GM23338 (cell line): Measurements from ENCODE around the gene CACNA2D2. TPM values are rescaled to one million over a fixed set of nuclear protein-coding genes. Genes with fewer than 3 reads are reported as not detected.

ENCODE experiments used
- ATAC-seq: fragments of 200-7000 bp; cut with Tn5 transposase; 3 replicates; pipeline ENCODE4 v1.9.1; 2020
- DNase-seq: peaks from one replicate; pipeline ENCODE4 v3.0.0-alpha.2; 2015; ENCODE audit warnings: low spot score
- H2AFZ ChIP-seq: fragments of 200-600 bp; sonication (generic); 2 replicates; pipeline ENCODE4 v1.8.0; 2016; ENCODE audit warnings: antibody characterized with exemption, mild to moderate bottlenecking, moderate library complexity
- H3F3A ChIP-seq: fragments of 200-600 bp; sonication (generic); replicated peaks from 2 replicates; pipeline ENCODE4 v1.8.0; 2017; ENCODE audit warnings: antibody characterized with exemption, mixed run types, low read depth
- H3K27ac ChIP-seq: fragments of 200-600 bp; sonication (generic); 2 replicates; pipeline ENCODE4 v1.6.1; 2016; ENCODE audit warnings: low read depth
- H3K27me3 ChIP-seq: fragments of 200-600 bp; sonication (generic); 2 replicates; pipeline ENCODE4 v1.8.0; 2016; ENCODE audit warnings: mild to moderate bottlenecking, mixed run types, moderate library complexity; ENCODE audit not compliant: insufficient read depth
- H3K36me3 ChIP-seq: fragments of 200-600 bp; sonication (generic); 2 replicates; pipeline ENCODE4 v1.8.0; 2016; ENCODE audit warnings: mild to moderate bottlenecking; ENCODE audit not compliant: insufficient read depth
- H3K4me1 ChIP-seq: fragments of 200-600 bp; sonication (generic); 2 replicates; pipeline ENCODE4 v1.8.0; 2016; ENCODE audit warnings: mild to moderate bottlenecking, moderate library complexity; ENCODE audit not compliant: insufficient read depth
- H3K4me2 ChIP-seq: fragments of 200-600 bp; sonication (generic); 2 replicates; pipeline ENCODE4 v1.7.1; 2017; ENCODE audit warnings: mixed run types
- H3K4me3 ChIP-seq: fragments of 200-600 bp; sonication (generic); 2 replicates; pipeline ENCODE4 v1.6.1; 2016; ENCODE audit warnings: mixed run types
- H3K79me2 ChIP-seq: fragments of 200-600 bp; sonication (generic); replicated peaks from 2 replicates; pipeline ENCODE4 v1.8.0; 2017; ENCODE audit warnings: mild to moderate bottlenecking; ENCODE audit not compliant: insufficient read depth
- H3K9me2 ChIP-seq: fragments of 200-600 bp; sonication (generic); 2 replicates; pipeline ENCODE4 v1.8.0; 2017; ENCODE audit not compliant: insufficient read depth
- H4K20me1 ChIP-seq: fragments of 200-600 bp; sonication (generic); replicated peaks from 2 replicates; pipeline ENCODE4 v1.8.0; 2017; ENCODE audit warnings: mild to moderate bottlenecking; ENCODE audit not compliant: insufficient read depth
- H3K27ac Mint-ChIP-seq: 2 replicates; pipeline ENCODE4 v1.8.0; 2020; ENCODE audit warnings: inconsistent platforms, mild to moderate bottlenecking, moderate library complexity, mixed read lengths
- H3K27me3 Mint-ChIP-seq: 3 replicates; pipeline ENCODE4 v1.8.0; 2022; ENCODE audit warnings: low read depth, mild to moderate bottlenecking, moderate library complexity, mixed read lengths, inconsistent platforms; ENCODE audit not compliant: insufficient read depth, poor library complexity
- H3K36me3 Mint-ChIP-seq: 3 replicates; pipeline ENCODE4 v1.8.0; 2021; ENCODE audit warnings: low read depth, mild to moderate bottlenecking, inconsistent platforms, moderate library complexity, mixed read lengths
- H3K4me1 Mint-ChIP-seq: 3 replicates; pipeline ENCODE4 v1.8.0; 2020; ENCODE audit warnings: mild to moderate bottlenecking, inconsistent platforms, mixed read lengths
- H3K4me3 Mint-ChIP-seq: 3 replicates; pipeline ENCODE4 v1.8.0; 2021; ENCODE audit warnings: moderate library complexity, mild to moderate bottlenecking, inconsistent platforms, mixed read lengths
- H3K9me3 Mint-ChIP-seq: 3 replicates; pipeline ENCODE4 v1.8.0; 2020; ENCODE audit warnings: moderate library complexity, mild to moderate bottlenecking, inconsistent platforms, mixed read lengths
- EZH2phosphoT487 ChIP-seq: fragments of 200-600 bp; sonication (generic); IDR thresholded peaks from one replicate; pipeline ENCODE4 v1.8.1; 2018; ENCODE audit warnings: antibody characterized with exemption; ENCODE audit not compliant: unreplicated experiment
- JUNB ChIP-seq: IDR thresholded peaks from one replicate; pipeline ENCODE4 v1.6.1; 2016; ENCODE audit warnings: antibody characterized with exemption; ENCODE audit not compliant: unreplicated experiment
- STAT1 ChIP-seq: IDR thresholded peaks from one replicate; pipeline ENCODE4 v1.6.1; 2016; ENCODE audit warnings: antibody characterized with exemption; ENCODE audit not compliant: unreplicated experiment
- ZNF114 ChIP-seq: fragments of 250-450 bp; sonication (Bioruptor Pico); IDR thresholded peaks from 2 replicates; pipeline ENCODE4 v1.5.0; 2020; ENCODE audit warnings: mild to moderate bottlenecking, moderate library complexity
- polyA plus RNA-seq: library from polyadenylated mRNA; unstranded; fragments of >200 nt; fragmentation: Nextera tagmentation; extraction: Ambion mirVana; gene quantifications from 2 replicates; pipeline ENCODE4 v1.2.1, GENCODE V29; 2016
- total RNA-seq: library from RNA; depleted of rRNA; stranded (reverse); fragments of >200 nt; shearing (Covaris generic); gene quantifications from 2 replicates; pipeline ENCODE4 v1.2.3, GENCODE V29; 2014
- TF ChIP-seq, protein P1 (sequence below), 2 experiments: fragments of 200-600 bp in 1 of 2; sonication (generic) in 1 of 2; conservative IDR thresholded peaks; 2 replicates each; pipeline versions ENCODE4 v1.5.1 to v1.6.1; 2016 to 2017; ENCODE audit warnings: antibody characterized with exemption in 2 of 2, low read depth in 2 of 2, mild to moderate bottlenecking in 2 of 2, moderate library complexity in 1 of 2
- TF ChIP-seq, protein P2 (sequence below): IDR thresholded peaks from one replicate; pipeline ENCODE4 v1.6.1; 2018; ENCODE audit warnings: antibody characterized with exemption; ENCODE audit not compliant: unreplicated experiment
- TF ChIP-seq, protein P3 (sequence below): IDR thresholded peaks from 2 replicates; pipeline ENCODE4 v1.6.1; 2016; ENCODE audit warnings: antibody characterized with exemption
- TF ChIP-seq, protein P4 (sequence below): fragments of 250-450 bp; sonication (Bioruptor Pico); IDR thresholded peaks from 2 replicates; pipeline ENCODE4 v1.5.0; 2020; ENCODE audit warnings: mild to moderate bottlenecking, moderate library complexity

The CACNA2D2 gene
- total and polyA plus RNA-seq, 2 experiments from 2014 or later, result 4.7 to 11.4 TPM

DNA sequence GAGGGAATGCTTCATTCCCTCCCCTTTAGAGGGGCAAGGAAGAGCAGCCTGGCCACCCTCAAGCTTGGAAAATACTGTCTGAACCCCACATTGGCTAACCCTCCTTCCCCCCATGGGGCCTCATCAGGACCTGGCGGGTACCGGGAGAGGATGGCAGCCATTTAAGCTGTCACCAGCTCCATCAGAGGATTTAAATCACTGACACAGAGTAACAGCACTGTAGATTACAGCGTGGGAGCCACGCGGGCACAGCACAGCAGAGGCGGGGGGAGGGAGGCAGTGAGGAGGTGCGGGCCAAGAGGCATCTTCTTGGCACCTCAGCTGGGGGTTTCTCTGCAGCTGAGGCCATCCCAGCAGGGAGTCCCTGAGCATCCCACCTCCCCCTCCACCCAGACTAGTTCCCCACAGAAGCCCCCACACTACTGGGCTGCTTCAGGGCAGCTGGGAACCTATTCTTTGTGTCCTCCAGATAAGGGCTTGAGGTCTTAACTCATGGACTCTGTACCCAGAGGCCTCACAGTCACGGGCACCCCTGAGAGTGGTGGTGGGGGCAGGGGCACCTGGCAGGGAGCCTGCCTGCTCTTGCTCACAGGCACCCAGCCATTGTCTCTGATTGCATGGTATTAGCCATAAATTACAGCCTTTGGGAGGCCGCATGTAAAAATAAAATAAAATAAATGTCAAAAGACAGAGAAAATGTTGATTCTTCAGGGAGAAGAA lies 21.9 kb upstream of the CACNA2D2 start (continued):
- TF ChIP-seq, protein P1, sequence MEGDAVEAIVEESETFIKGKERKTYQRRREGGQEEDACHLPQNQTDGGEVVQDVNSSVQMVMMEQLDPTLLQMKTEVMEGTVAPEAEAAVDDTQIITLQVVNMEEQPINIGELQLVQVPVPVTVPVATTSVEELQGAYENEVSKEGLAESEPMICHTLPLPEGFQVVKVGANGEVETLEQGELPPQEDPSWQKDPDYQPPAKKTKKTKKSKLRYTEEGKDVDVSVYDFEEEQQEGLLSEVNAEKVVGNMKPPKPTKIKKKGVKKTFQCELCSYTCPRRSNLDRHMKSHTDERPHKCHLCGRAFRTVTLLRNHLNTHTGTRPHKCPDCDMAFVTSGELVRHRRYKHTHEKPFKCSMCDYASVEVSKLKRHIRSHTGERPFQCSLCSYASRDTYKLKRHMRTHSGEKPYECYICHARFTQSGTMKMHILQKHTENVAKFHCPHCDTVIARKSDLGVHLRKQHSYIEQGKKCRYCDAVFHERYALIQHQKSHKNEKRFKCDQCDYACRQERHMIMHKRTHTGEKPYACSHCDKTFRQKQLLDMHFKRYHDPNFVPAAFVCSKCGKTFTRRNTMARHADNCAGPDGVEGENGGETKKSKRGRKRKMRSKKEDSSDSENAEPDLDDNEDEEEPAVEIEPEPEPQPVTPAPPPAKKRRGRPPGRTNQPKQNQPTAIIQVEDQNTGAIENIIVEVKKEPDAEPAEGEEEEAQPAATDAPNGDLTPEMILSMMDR (conservative IDR thresholded peaks at IDR 0.05; ENCODE audit: low read depth in 2 of 2), result no peak
- TF ChIP-seq, protein P2, sequence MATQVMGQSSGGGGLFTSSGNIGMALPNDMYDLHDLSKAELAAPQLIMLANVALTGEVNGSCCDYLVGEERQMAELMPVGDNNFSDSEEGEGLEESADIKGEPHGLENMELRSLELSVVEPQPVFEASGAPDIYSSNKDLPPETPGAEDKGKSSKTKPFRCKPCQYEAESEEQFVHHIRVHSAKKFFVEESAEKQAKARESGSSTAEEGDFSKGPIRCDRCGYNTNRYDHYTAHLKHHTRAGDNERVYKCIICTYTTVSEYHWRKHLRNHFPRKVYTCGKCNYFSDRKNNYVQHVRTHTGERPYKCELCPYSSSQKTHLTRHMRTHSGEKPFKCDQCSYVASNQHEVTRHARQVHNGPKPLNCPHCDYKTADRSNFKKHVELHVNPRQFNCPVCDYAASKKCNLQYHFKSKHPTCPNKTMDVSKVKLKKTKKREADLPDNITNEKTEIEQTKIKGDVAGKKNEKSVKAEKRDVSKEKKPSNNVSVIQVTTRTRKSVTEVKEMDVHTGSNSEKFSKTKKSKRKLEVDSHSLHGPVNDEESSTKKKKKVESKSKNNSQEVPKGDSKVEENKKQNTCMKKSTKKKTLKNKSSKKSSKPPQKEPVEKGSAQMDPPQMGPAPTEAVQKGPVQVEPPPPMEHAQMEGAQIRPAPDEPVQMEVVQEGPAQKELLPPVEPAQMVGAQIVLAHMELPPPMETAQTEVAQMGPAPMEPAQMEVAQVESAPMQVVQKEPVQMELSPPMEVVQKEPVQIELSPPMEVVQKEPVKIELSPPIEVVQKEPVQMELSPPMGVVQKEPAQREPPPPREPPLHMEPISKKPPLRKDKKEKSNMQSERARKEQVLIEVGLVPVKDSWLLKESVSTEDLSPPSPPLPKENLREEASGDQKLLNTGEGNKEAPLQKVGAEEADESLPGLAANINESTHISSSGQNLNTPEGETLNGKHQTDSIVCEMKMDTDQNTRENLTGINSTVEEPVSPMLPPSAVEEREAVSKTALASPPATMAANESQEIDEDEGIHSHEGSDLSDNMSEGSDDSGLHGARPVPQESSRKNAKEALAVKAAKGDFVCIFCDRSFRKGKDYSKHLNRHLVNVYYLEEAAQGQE, result no peak
- TF ChIP-seq, protein P3, sequence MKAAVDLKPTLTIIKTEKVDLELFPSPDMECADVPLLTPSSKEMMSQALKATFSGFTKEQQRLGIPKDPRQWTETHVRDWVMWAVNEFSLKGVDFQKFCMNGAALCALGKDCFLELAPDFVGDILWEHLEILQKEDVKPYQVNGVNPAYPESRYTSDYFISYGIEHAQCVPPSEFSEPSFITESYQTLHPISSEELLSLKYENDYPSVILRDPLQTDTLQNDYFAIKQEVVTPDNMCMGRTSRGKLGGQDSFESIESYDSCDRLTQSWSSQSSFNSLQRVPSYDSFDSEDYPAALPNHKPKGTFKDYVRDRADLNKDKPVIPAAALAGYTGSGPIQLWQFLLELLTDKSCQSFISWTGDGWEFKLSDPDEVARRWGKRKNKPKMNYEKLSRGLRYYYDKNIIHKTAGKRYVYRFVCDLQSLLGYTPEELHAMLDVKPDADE, result no peak
- no peak for TF ChIP-seq JUNB
- no peak for TF ChIP-seq ZNF114 (CRISPR knock-in tag)
- TF ChIP-seq STAT1, result no peak
- no peak for TF ChIP-seq EZH2phosphoT487

DNA sequence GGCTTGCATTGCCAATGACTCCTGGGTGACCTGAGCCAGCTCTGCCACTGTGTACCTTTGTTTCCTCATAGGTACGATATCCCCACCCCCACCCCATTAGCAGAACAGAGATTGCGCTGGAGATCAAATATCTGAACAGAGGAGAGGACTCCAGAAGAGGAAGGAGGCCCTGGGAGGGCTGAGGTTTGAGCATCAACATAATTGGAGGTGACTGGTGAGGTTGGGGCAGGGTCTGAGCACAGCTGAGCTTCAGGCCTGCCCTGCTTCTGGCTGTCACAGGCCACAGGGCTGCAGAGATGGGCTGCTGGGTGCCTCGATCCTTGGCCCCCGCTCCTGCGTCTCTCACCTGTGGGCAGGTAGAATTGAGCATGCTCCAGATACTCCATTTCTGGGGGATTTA lies 21.3 kb upstream of the CACNA2D2 start:
- H4K20me1 ChIP-seq, result no peaks in the 10 kb centered on the region
- Mint-ChIP-seq H3K27ac (no peak overlapping the region), H3K4me3 (no peak overlapping the region), H3K36me3 (no peaks in the 10 kb centered on the region), H3K9me3 (no peaks in the 10 kb centered on the region), H3K27me3 (peaks cover 22% of the 10 kb centered on the region), H3K4me1 (peaks cover 56% of the 10 kb centered on the region)
- no peaks in the 10 kb centered on the region for H3K9me2 ChIP-seq
- no peaks in the 10 kb centered on the region for H3K79me2 ChIP-seq
- H3K36me3 ChIP-seq, result no peaks in the 10 kb centered on the region; the same call in 1 of the 2 replicates
- DNase-seq, result no peak
- no peak overlapping the region for H3K4me3 ChIP-seq
- H3K4me1 ChIP-seq, result peaks cover 34% of the 10 kb centered on the region
- no peak for ATAC-seq
- no peak overlapping the region for H3K27ac ChIP-seq
- peaks cover 4% of the 10 kb centered on the region; the same call in 1 of the 2 replicates for H3K27me3 ChIP-seq
- H3K4me2 ChIP-seq, result no peak overlapping the region
- H2AFZ ChIP-seq, result no peak overlapping the region
- no peaks in the 10 kb centered on the region for H3F3A ChIP-seq
- TF ChIP-seq JUNB, result no peak
- TF ChIP-seq, protein P4, sequence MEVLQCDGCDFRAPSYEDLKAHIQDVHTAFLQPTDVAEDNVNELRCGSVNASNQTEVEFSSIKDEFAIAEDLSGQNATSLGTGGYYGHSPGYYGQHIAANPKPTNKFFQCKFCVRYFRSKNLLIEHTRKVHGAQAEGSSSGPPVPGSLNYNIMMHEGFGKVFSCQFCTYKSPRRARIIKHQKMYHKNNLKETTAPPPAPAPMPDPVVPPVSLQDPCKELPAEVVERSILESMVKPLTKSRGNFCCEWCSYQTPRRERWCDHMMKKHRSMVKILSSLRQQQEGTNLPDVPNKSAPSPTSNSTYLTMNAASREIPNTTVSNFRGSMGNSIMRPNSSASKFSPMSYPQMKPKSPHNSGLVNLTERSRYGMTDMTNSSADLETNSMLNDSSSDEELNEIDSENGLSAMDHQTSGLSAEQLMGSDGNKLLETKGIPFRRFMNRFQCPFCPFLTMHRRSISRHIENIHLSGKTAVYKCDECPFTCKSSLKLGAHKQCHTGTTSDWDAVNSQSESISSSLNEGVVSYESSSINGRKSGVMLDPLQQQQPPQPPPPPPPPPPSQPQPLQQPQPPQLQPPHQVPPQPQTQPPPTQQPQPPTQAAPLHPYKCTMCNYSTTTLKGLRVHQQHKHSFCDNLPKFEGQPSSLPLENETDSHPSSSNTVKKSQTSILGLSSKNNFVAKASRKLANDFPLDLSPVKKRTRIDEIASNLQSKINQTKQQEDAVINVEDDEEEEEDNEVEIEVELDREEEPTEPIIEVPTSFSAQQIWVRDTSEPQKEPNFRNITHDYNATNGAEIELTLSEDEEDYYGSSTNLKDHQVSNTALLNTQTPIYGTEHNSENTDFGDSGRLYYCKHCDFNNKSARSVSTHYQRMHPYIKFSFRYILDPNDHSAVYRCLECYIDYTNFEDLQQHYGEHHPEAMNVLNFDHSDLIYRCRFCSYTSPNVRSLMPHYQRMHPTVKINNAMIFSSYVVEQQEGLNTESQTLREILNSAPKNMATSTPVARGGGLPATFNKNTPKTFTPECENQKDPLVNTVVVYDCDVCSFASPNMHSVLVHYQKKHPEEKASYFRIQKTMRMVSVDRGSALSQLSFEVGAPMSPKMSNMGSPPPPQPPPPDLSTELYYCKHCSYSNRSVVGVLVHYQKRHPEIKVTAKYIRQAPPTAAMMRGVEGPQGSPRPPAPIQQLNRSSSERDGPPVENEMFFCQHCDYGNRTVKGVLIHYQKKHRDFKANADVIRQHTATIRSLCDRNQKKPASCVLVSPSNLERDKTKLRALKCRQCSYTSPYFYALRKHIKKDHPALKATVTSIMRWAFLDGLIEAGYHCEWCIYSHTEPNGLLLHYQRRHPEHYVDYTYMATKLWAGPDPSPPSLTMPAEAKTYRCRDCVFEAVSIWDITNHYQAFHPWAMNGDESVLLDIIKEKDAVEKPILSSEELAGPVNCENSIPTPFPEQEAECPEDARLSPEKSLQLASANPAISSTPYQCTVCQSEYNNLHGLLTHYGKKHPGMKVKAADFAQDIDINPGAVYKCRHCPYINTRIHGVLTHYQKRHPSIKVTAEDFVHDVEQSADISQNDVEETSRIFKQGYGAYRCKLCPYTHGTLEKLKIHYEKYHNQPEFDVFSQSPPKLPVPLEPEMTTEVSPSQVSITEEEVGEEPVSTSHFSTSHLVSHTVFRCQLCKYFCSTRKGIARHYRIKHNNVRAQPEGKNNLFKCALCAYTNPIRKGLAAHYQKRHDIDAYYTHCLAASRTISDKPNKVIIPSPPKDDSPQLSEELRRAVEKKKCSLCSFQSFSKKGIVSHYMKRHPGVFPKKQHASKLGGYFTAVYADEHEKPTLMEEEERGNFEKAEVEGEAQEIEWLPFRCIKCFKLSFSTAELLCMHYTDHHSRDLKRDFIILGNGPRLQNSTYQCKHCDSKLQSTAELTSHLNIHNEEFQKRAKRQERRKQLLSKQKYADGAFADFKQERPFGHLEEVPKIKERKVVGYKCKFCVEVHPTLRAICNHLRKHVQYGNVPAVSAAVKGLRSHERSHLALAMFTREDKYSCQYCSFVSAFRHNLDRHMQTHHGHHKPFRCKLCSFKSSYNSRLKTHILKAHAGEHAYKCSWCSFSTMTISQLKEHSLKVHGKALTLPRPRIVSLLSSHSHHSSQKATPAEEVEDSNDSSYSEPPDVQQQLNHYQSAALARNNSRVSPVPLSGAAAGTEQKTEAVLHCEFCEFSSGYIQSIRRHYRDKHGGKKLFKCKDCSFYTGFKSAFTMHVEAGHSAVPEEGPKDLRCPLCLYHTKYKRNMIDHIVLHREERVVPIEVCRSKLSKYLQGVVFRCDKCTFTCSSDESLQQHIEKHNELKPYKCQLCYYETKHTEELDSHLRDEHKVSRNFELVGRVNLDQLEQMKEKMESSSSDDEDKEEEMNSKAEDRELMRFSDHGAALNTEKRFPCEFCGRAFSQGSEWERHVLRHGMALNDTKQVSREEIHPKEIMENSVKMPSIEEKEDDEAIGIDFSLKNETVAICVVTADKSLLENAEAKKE (CRISPR knock-in tag), result no peak
